ENCODE measurements around the gene FIG4.

DNA sequence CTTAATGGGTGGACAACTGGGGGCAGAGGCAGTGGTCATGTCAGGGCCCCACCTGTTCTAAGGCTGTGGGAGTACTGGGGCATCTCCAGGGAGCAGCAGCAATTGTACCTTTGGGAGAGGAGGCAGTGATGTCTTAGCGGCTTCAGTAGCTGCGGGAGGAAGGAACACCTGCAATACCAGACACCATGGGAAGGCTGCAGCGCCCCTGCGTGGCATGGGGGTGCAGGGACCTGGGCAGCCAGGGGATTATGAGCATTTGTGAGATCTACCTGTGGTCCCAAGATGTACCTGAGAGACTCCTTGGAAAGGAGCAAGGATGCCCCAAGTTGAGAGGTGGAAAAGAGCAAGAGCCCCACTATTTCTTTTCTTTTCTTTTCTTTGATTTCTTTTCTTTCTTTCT lies 174.9 kb downstream of the FIG4 start:
- TF ChIP-seq FOXP1 (CRISPR knock-in tag; IDR thresholded peaks at IDR 0.05; ENCODE audit: borderline replicate concordance) (no peak), NR3C1 (CRISPR knock-in tag; conservative IDR thresholded peaks at IDR 0.05; ENCODE audit: low read depth) (no peak)
- TF ChIP-seq, protein P1, sequence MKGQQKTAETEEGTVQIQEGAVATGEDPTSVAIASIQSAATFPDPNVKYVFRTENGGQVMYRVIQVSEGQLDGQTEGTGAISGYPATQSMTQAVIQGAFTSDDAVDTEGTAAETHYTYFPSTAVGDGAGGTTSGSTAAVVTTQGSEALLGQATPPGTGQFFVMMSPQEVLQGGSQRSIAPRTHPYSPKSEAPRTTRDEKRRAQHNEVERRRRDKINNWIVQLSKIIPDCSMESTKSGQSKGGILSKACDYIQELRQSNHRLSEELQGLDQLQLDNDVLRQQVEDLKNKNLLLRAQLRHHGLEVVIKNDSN (CRISPR knock-in tag; IDR thresholded peaks at IDR 0.05), result no peak

Measured in WTC11 (cell line).